ENCODE results near the gene CYP2A6.

The CYP2A6 gene

GRCh38 chr19:40801426-40802299 is 48.6 kb downstream of the CYP2A6 start:
- FAIRE-seq, result no peak

- no peak for FAIRE-seq
Observed at GRCh38 chr19:40800997-40801377, 49.3 kb downstream of the CYP2A6 start.

GRCh38 chr19:40800339-40800996 is 49.8 kb downstream of the CYP2A6 start:
- FAIRE-seq, result no peak

- no peak for FAIRE-seq
Observed at GRCh38 chr19:40799558-40800338, 50.5 kb downstream of the CYP2A6 start.

GRCh38 chr19:40798683-40799557 is 51.3 kb downstream of the CYP2A6 start, which contains the start of gene EGLN2:
Gene EGLN2 (plus strand): TSS chr19:40799191. CDS start chr19:40800573, 1,382 bp downstream.
- FAIRE-seq, result peak; percentile 80

GRCh38 chr19:40797963-40798682 is 52.1 kb downstream of the CYP2A6 start:
- FAIRE-seq, result no peak

GRCh38 chr19:40797166-40797962 is 52.9 kb downstream of the CYP2A6 start:
- FAIRE-seq, result no peak
